WERI-Rb-1 (cell line): Measurements from ENCODE around the gene MEIOB.
"Not testable (repeated sequence)": the region's sequence is repeated elsewhere in the genome, so short reads cannot be mapped to it uniquely, and the experiment has no call there.

Experiments
- DNase-seq: peaks from one replicate; pipeline ENCODE4 v3.0.0-alpha.2; 2020
- H3K27ac ChIP-seq: fragments of 250-450 bp; sonication (Bioruptor Pico); 2 replicates; pipeline ENCODE4 v1.5.1; 2020; ENCODE audit warnings: mild to moderate bottlenecking, moderate library complexity
- H3K27me3 ChIP-seq: fragments of 250-450 bp; sonication (Bioruptor Pico); 2 replicates; pipeline ENCODE4 v1.5.1; 2021; ENCODE audit warnings: mild to moderate bottlenecking, low read depth, moderate library complexity; ENCODE audit not compliant: insufficient read depth, severe bottlenecking
- H3K36me3 ChIP-seq: fragments of 250-450 bp; sonication (Bioruptor Pico); 2 replicates; pipeline ENCODE4 v1.5.1; 2020; ENCODE audit warnings: mild to moderate bottlenecking, moderate library complexity
- H3K4me3 ChIP-seq: 2 replicates; pipeline ENCODE4 v1.5.1; 2011; ENCODE audit warnings: low read depth, mild to moderate bottlenecking, control low read depth, low read length
- H3K9me3 ChIP-seq: fragments of 250-450 bp; sonication (Bioruptor Pico); 2 replicates; pipeline ENCODE4 v1.5.1; 2021; ENCODE audit warnings: mild to moderate bottlenecking, moderate library complexity; ENCODE audit not compliant: severe bottlenecking
- CTCF ChIP-seq: IDR thresholded peaks from 2 replicates; pipeline ENCODE4 v1.5.1; 2011; ENCODE audit warnings: low read depth, mild to moderate bottlenecking, control low read depth, inconsistent platforms, low read length

MEIOB gene

GRCh38 chr16:1800701-1801100 is 71.3 kb downstream of the MEIOB start:
- Histone ChIP-seq H3K27ac (no peak overlapping the region), H3K4me3 (no peak overlapping the region), H3K36me3 (peaks cover 4% of the 10 kb centered on the region; the same call in 1 of the 2 replicates), H3K27me3 (no peaks in the 10 kb centered on the region), H3K9me3 (peaks cover 12% of the 10 kb centered on the region)
- TF ChIP-seq CTCF: no peak
- DNase-seq: no peak

DNA sequence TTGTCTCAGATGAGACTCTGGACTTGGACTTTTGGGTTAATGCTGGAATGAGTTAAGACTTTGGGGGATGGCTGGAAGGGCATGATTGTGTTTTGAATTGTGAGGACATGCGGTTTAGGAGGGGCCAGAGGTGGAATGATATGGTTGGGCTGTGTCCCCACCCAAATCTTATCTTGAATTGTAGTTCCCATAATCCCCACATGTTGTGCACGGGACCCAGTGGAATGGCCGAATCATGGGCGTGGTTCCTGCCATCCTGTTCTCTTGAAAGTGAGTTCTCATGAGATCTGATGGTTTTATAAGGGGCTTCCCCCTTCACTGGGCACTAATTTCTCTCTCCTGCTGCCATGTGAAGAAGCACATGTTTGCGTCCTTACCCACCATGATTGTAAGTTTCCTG is 72.7 kb downstream of the MEIOB start:
- not testable (repeated sequence) for H3K36me3 ChIP-seq, H3K27ac ChIP-seq, H3K27me3 ChIP-seq, H3K4me3 ChIP-seq, DNase-seq
- H3K9me3 ChIP-seq: peaks cover 12% of the 10 kb centered on the region

- Histone ChIP-seq H3K36me3 (peaks cover 10% of the 10 kb centered on the region), H3K4me3 (no peak overlapping the region), H3K27me3 (no peaks in the 10 kb centered on the region), H3K9me3 (peaks cover 12% of the 10 kb centered on the region), H3K27ac (no peak overlapping the region)
- DNase-seq: no peak
- no peak for TF ChIP-seq CTCF
Observed at GRCh38 chr16:1794908-1795666, 76.9 kb downstream of the MEIOB start.

- H3K27ac ChIP-seq: no peak overlapping the region
- DNase-seq: no peak
- no peaks in the 10 kb centered on the region for H3K27me3 ChIP-seq
- no peak overlapping the region for H3K4me3 ChIP-seq
- no peak for TF ChIP-seq CTCF
- H3K36me3 ChIP-seq: peaks cover 16% of the 10 kb centered on the region
- H3K9me3 ChIP-seq: peaks cover 12% of the 10 kb centered on the region
Observed at GRCh38 chr16:1794221-1794871, 77.6 kb downstream of the MEIOB start.

GRCh38 chr16:1793578-1794220 is 78.3 kb downstream of the MEIOB start, which contains the start of gene IGFALS:
TSS of gene IGFALS (minus strand) at chr16:1793705. CDS start at chr16:1793652, 53 bp downstream.
- TF ChIP-seq CTCF: no peak
- no peak for DNase-seq

More at GRCh38 chr16:1793578-1794220, 78.3 kb downstream of the MEIOB start, which contains the start of gene IGFALS:
- H3K4me3 ChIP-seq: no peak within 1 kb of the TSS
- H3K27me3 ChIP-seq: no peaks in the 10 kb centered on the region
- H3K36me3 ChIP-seq: peaks cover 21% of the 10 kb centered on the region
- no peak within 1 kb of the TSS for H3K27ac ChIP-seq
- H3K9me3 ChIP-seq: peaks cover 12% of the 10 kb centered on the region
